Measurements from ENCODE around the gene POLR3A. TPM values are rescaled to one million over a fixed set of nuclear protein-coding genes. Genes with fewer than 3 reads are reported as not detected.

Gene POLR3A
- total RNA-seq, 1 donor from 2014 or later, result 13.7 TPM

GRCh38 chr10:77922566-77923179 lies 106.6 kb downstream of the POLR3A start:
- no peak overlapping the region for H3K27ac ChIP-seq
- H3K36me3 ChIP-seq, result no peaks in the 10 kb centered on the region
- no peak overlapping the region for H3K4me3 ChIP-seq
- TF ChIP-seq CTCF (IDR thresholded peaks at IDR 0.05), result no peak
- DNase-seq (no peak), ATAC-seq (no peak)
- H3K4me1 ChIP-seq, result peaks cover 6% of the 10 kb centered on the region
- H3K9me3 ChIP-seq, result no peaks in the 10 kb centered on the region
- intact Hi-C loops (cut with DNase I), result no loop called here
- no peaks in the 10 kb centered on the region for H3K27me3 ChIP-seq

- Histone ChIP-seq H3K27ac (no peak overlapping the region), H3K9me3 (no peaks in the 10 kb centered on the region), H3K4me3 (no peak overlapping the region), H3K36me3 (no peaks in the 10 kb centered on the region), H3K27me3 (no peaks in the 10 kb centered on the region), H3K4me1 (peaks cover 6% of the 10 kb centered on the region)
- DNase-seq, result no peak
- intact Hi-C loops (cut with DNase I), result no loop called here
- ATAC-seq, result no peak
- no peak for TF ChIP-seq CTCF (IDR thresholded peaks at IDR 0.05)
These were observed 107.3 kb downstream of the POLR3A start for GRCh38 chr10:77922055-77922454.

- intact Hi-C loops (cut with DNase I), result no loop called here
- no peak overlapping the region for H3K4me3 ChIP-seq
- peaks cover 6% of the 10 kb centered on the region for H3K4me1 ChIP-seq
- no peaks in the 10 kb centered on the region for H3K36me3 ChIP-seq
- no peak for TF ChIP-seq CTCF (IDR thresholded peaks at IDR 0.05)
- H3K9me3 ChIP-seq, result no peaks in the 10 kb centered on the region
- no peak overlapping the region for H3K27ac ChIP-seq
- DNase-seq, result no peak
- no peak for ATAC-seq
- H3K27me3 ChIP-seq, result no peaks in the 10 kb centered on the region
These were observed 107.9 kb downstream of the POLR3A start for GRCh38 chr10:77921395-77921794.

GRCh38 chr10:77920495-77920894 lies 108.8 kb downstream of the POLR3A start:
- Histone ChIP-seq H3K9me3 (no peaks in the 10 kb centered on the region), H3K36me3 (no peaks in the 10 kb centered on the region), H3K27me3 (no peaks in the 10 kb centered on the region), H3K4me1 (peaks cover 6% of the 10 kb centered on the region), H3K27ac (no peak overlapping the region), H3K4me3 (no peak overlapping the region)
- intact Hi-C loops (cut with DNase I), result no loop called here
- no peak for ATAC-seq
- DNase-seq, result no peak
- TF ChIP-seq CTCF (IDR thresholded peaks at IDR 0.05), result no peak

- H3K27me3 ChIP-seq, result no peaks in the 10 kb centered on the region
- DNase-seq (no peak), ATAC-seq (no peak)
- no peak overlapping the region for H3K4me3 ChIP-seq
- no peaks in the 10 kb centered on the region for H3K36me3 ChIP-seq
- H3K9me3 ChIP-seq, result no peaks in the 10 kb centered on the region
- intact Hi-C loops (cut with DNase I), result no loop called here
- no peak for TF ChIP-seq CTCF (IDR thresholded peaks at IDR 0.05)
- no peak overlapping the region for H3K27ac ChIP-seq
- H3K4me1 ChIP-seq, result peaks cover under 1% of the 10 kb centered on the region
These were observed 109.6 kb downstream of the POLR3A start for GRCh38 chr10:77919713-77920108.

Other genes with a start within 250 kb of the POLR3A start
- gene DLG5, start 102.8 kb downstream of the POLR3A start, total RNA-seq, result 19.3 TPM
- gene RPS24, start 4.3 kb upstream of the POLR3A start, total RNA-seq, result 1,039 TPM